HL-60 (cell line): Measurements from ENCODE around the gene DNAJB12.

Source experiments
- CTCF ChIP-seq: IDR thresholded peaks from one replicate; pipeline ENCODE4 v1.5.1; 2011; ENCODE audit warnings: low read length, control low read depth, inconsistent platforms; ENCODE audit not compliant: insufficient read depth
- GABPA ChIP-seq: IDR thresholded peaks from 2 replicates; pipeline ENCODE4 v1.6.1; 2012; ENCODE audit warnings: low read depth
- POLR2AphosphoS5 ChIP-seq: IDR thresholded peaks from 2 replicates; pipeline ENCODE4 v1.6.1; 2012; ENCODE audit warnings: low read depth
- REST ChIP-seq: IDR thresholded peaks from 2 replicates; pipeline ENCODE4 v1.6.1; 2012; ENCODE audit warnings: low read depth; ENCODE audit not compliant: insufficient replicate concordance

- no peak for TF ChIP-seq CTCF
- no peak for TF ChIP-seq GABPA
- no peak for TF ChIP-seq POLR2AphosphoS5
- TF ChIP-seq REST: no peak
Measured at GRCh38 chr10:72379062-72379461, 24.3 kb upstream of the DNAJB12 start.
